RCC 7860 (cell line): Measurements from ENCODE around the gene MPG.

Experiments
- DNase-seq: peaks from one replicate; pipeline ENCODE4 v3.0.0-alpha.2; 2015; ENCODE audit warnings: low spot score
- FAIRE-seq: peaks from 2 replicates; lab custom pipeline; 2012; peaks lifted over from hg19 to GRCh38; lab: Jason Lieb, UNC

MPG gene

GRCh38 chr16:65745-66144, 12.3 kb upstream of the MPG start:
- FAIRE-seq = no peak
- peak; percentile 49 for DNase-seq

GRCh38 chr16:66309-67182, 11.5 kb upstream of the MPG start:
- DNase-seq = no peak
- FAIRE-seq = no peak

- DNase-seq (no peak), FAIRE-seq (no peak)
These were observed 10.7 kb upstream of the MPG start for GRCh38 chr16:67183-67791.

- FAIRE-seq (no peak), DNase-seq (no peak)
These were observed 9.9 kb upstream of the MPG start for GRCh38 chr16:67884-68789.

GRCh38 chr16:69181-69580, 8.8 kb upstream of the MPG start:
- FAIRE-seq = no peak
- no peak for DNase-seq

- FAIRE-seq (no peak), DNase-seq (no peak)
These were observed 6.8 kb upstream of the MPG start for GRCh38 chr16:71210-71539.

GRCh38 chr16:71540-72401, 6.3 kb upstream of the MPG start:
- DNase-seq (peak; percentile 50), FAIRE-seq (no peak)

- DNase-seq (peak; percentile 31), FAIRE-seq (no peak)
These were observed 5.2 kb upstream of the MPG start, which contains the start of gene RHBDF1 for GRCh38 chr16:72561-73548. RHBDF1 (minus strand) TSS chr16:72631; CDS start chr16:65015, 7,616 bp downstream.

GRCh38 chr16:74051-74746, 3.8 kb upstream of the MPG start:
- no peak for FAIRE-seq
- DNase-seq = no peak

- DNase-seq (no peak), FAIRE-seq (no peak)
These were observed 3.2 kb upstream of the MPG start for GRCh38 chr16:74747-75334.

- FAIRE-seq (no peak), DNase-seq (peak; percentile 13)
These were observed 2.2 kb upstream of the MPG start for GRCh38 chr16:75580-76501.

GRCh38 chr16:76535-77272, 1.3 kb upstream of the MPG start:
- FAIRE-seq (peak; percentile 63), DNase-seq (peak; percentile 72)

GRCh38 chr16:77273-77806, 685 bp upstream of the MPG start:
- DNase-seq (no peak), FAIRE-seq (no peak)

GRCh38 chr16:78444-79150, 572 bp downstream of the MPG start:
- FAIRE-seq (no peak), DNase-seq (no peak)

GRCh38 chr16:79151-80054, 1.4 kb downstream of the MPG start:
- no peak for FAIRE-seq
- DNase-seq = no peak
